Neural progenitor cell (in vitro differentiated cells): ENCODE data around the gene ATXN7L1. TPM values are rescaled to one million over a fixed set of nuclear protein-coding genes. Genes with fewer than 3 reads are reported as not detected.

Source experiments
- DNase-seq: peaks from one replicate; pipeline ENCODE4 v3.0.0-alpha.2; 2016; ENCODE audit warnings: low spot score
- H2AFZ ChIP-seq: fragments of 200-600 bp; sonication (generic); replicated peaks from 2 replicates; pipeline ENCODE4 v1.6.1; 2016; ENCODE audit warnings: antibody characterized with exemption
- H3F3A ChIP-seq: fragments of 200-600 bp; sonication (generic); 2 replicates; pipeline ENCODE4 v1.6.1; 2016; ENCODE audit warnings: antibody characterized with exemption, low read depth
- H3K27ac ChIP-seq: fragments of 200-600 bp; sonication (generic); 2 replicates; pipeline ENCODE4 v1.5.1; 2016; ENCODE audit warnings: mild to moderate bottlenecking
- H3K27me3 ChIP-seq: fragments of 200-600 bp; sonication (generic); 2 replicates; pipeline ENCODE4 v1.6.1; 2016; ENCODE audit warnings: mild to moderate bottlenecking, moderate library complexity
- H3K36me3 ChIP-seq: fragments of 200-600 bp; sonication (generic); 2 replicates; pipeline ENCODE4 v1.5.1; 2016
- H3K4me1 ChIP-seq: fragments of 200-600 bp; sonication (generic); 2 replicates; pipeline ENCODE4 v1.6.1; 2016; ENCODE audit warnings: mixed run types
- H3K4me2 ChIP-seq: fragments of 200-600 bp; sonication (generic); 2 replicates; pipeline ENCODE4 v1.6.1; 2016
- H3K4me3 ChIP-seq: fragments of 200-600 bp; sonication (generic); 2 replicates; pipeline ENCODE4 v1.5.1; 2016
- H3K79me2 ChIP-seq: fragments of 200-600 bp; sonication (generic); 2 replicates; pipeline ENCODE4 v1.6.1; 2016; ENCODE audit warnings: low read depth
- H3K9ac ChIP-seq: fragments of 200-600 bp; sonication (generic); 2 replicates; pipeline ENCODE4 v1.6.1; 2016
- H3K9me3 ChIP-seq: fragments of 200-600 bp; sonication (generic); 2 replicates; pipeline ENCODE4 v1.5.1; 2016; ENCODE audit warnings: low read depth
- H4K20me1 ChIP-seq: fragments of 200-600 bp; sonication (generic); 2 replicates; pipeline ENCODE4 v1.6.1; 2016; ENCODE audit warnings: low read depth
- H3K27ac Mint-ChIP-seq: 3 replicates; pipeline ENCODE4 v1.8.0; 2021; ENCODE audit warnings: mixed read lengths
- H3K27me3 Mint-ChIP-seq: 2 replicates; pipeline ENCODE4 v1.8.0; 2022; ENCODE audit warnings: low read depth, mild to moderate bottlenecking, inconsistent platforms, moderate library complexity, mixed read lengths; ENCODE audit not compliant: insufficient read depth
- H3K36me3 Mint-ChIP-seq: 3 replicates; pipeline ENCODE4 v1.8.0; 2021; ENCODE audit warnings: mixed read lengths
- H3K4me1 Mint-ChIP-seq: 3 replicates; pipeline ENCODE4 v1.8.0; 2021; ENCODE audit warnings: mixed read lengths
- H3K4me3 Mint-ChIP-seq: 3 replicates; pipeline ENCODE4 v1.8.0; 2021; ENCODE audit warnings: mild to moderate bottlenecking, moderate library complexity, mixed read lengths
- H3K9me3 Mint-ChIP-seq: 3 replicates; pipeline ENCODE4 v1.8.0; 2020; ENCODE audit warnings: mixed read lengths
- CTCF ChIP-seq: fragments of 200-600 bp; sonication (generic); IDR thresholded peaks from 2 replicates; pipeline ENCODE4 v1.5.1; 2017; ENCODE audit warnings: antibody characterized with exemption, mild to moderate bottlenecking
- EZH2 ChIP-seq: fragments of 200-600 bp; sonication (generic); IDR thresholded peaks from 2 replicates; pipeline ENCODE4 v1.6.1; 2017; ENCODE audit warnings: antibody characterized with exemption, mild to moderate bottlenecking, moderate library complexity
- EZH2phosphoT487 ChIP-seq: fragments of 200-600 bp; sonication (generic); IDR thresholded peaks from 2 replicates; pipeline ENCODE4 v1.6.1; 2017; ENCODE audit warnings: antibody characterized with exemption
- total RNA-seq: library from RNA; depleted of rRNA; stranded (reverse); fragments of >200 nt; gene quantifications from 2 replicates; pipeline ENCODE4 v1.2.3, GENCODE V29; 2015; ENCODE audit warnings: low replicate concordance

Gene ATXN7L1
- total RNA-seq, 1 donor from 2014 or later, result 5.9 TPM

- H3K27ac Mint-ChIP-seq, result no peak overlapping the region
Observed at GRCh38 chr7:105866102-105866801, 10.1 kb downstream of the ATXN7L1 start.

GRCh38 chr7:105863876-105864275 lies 12.5 kb downstream of the ATXN7L1 start:
- H3K4me2 ChIP-seq, result no peak overlapping the region
- H3F3A ChIP-seq, result no peaks in the 10 kb centered on the region
- no peaks in the 10 kb centered on the region for H3K27me3 ChIP-seq
- DNase-seq, result no peak
- no peak overlapping the region for H3K9ac ChIP-seq
- peaks cover 42% of the 10 kb centered on the region for H4K20me1 ChIP-seq
- no peak overlapping the region for H3K4me3 ChIP-seq
- H3K4me3 Mint-ChIP-seq, result no peak overlapping the region
- H3K27ac Mint-ChIP-seq, result no peak overlapping the region
- H3K36me3 ChIP-seq, result no peaks in the 10 kb centered on the region
- H3K4me1 ChIP-seq, result peaks cover 7% of the 10 kb centered on the region
- H2AFZ ChIP-seq, result no peak overlapping the region
- peaks cover 22% of the 10 kb centered on the region for H3K4me1 Mint-ChIP-seq
- peaks cover 25% of the 10 kb centered on the region for H3K79me2 ChIP-seq
- no peaks in the 10 kb centered on the region for H3K27me3 Mint-ChIP-seq
- no peaks in the 10 kb centered on the region for H3K9me3 Mint-ChIP-seq
- no peaks in the 10 kb centered on the region for H3K9me3 ChIP-seq
- TF ChIP-seq EZH2 (no peak), EZH2phosphoT487 (no peak), CTCF (no peak)
- H3K36me3 Mint-ChIP-seq, result peaks cover 5% of the 10 kb centered on the region
- no peak overlapping the region for H3K27ac ChIP-seq

More at GRCh38 chr7:105866102-105866801, 10.1 kb downstream of the ATXN7L1 start:
- no peak overlapping the region for H2AFZ ChIP-seq
- no peak overlapping the region for H3K9ac ChIP-seq
- no peak overlapping the region for H3K4me2 ChIP-seq
- H3K4me3 ChIP-seq, result no peak overlapping the region
- Mint-ChIP-seq H3K4me1 (peaks cover 20% of the 10 kb centered on the region), H3K4me3 (no peak overlapping the region), H3K9me3 (no peaks in the 10 kb centered on the region), H3K27me3 (no peaks in the 10 kb centered on the region), H3K36me3 (peaks cover 11% of the 10 kb centered on the region)
- peaks cover 36% of the 10 kb centered on the region for H4K20me1 ChIP-seq
- H3K36me3 ChIP-seq, result no peaks in the 10 kb centered on the region
- H3K79me2 ChIP-seq, result peaks cover 25% of the 10 kb centered on the region
- no peak for DNase-seq
- no peaks in the 10 kb centered on the region for H3K27me3 ChIP-seq
- TF ChIP-seq EZH2 (no peak), CTCF (no peak), EZH2phosphoT487 (no peak)
- H3F3A ChIP-seq, result no peaks in the 10 kb centered on the region
- no peaks in the 10 kb centered on the region for H3K9me3 ChIP-seq
- H3K4me1 ChIP-seq, result peaks cover 7% of the 10 kb centered on the region
- no peak overlapping the region for H3K27ac ChIP-seq

- Histone ChIP-seq H2AFZ (no peak overlapping the region), H3K9ac (no peak overlapping the region), H3F3A (no peaks in the 10 kb centered on the region), H3K27me3 (no peaks in the 10 kb centered on the region), H3K27ac (no peak overlapping the region), H3K9me3 (no peaks in the 10 kb centered on the region), H4K20me1 (peaks cover 46% of the 10 kb centered on the region), H3K36me3 (no peaks in the 10 kb centered on the region), H3K4me3 (no peak overlapping the region), H3K79me2 (peaks cover 25% of the 10 kb centered on the region), H3K4me1 (peaks cover 7% of the 10 kb centered on the region), H3K4me2 (no peak overlapping the region)
- TF ChIP-seq CTCF (no peak), EZH2 (no peak), EZH2phosphoT487 (no peak)
- Mint-ChIP-seq H3K4me1 (peaks cover 22% of the 10 kb centered on the region), H3K4me3 (no peak overlapping the region), H3K36me3 (peaks cover 5% of the 10 kb centered on the region), H3K9me3 (no peaks in the 10 kb centered on the region), H3K27ac (no peak overlapping the region), H3K27me3 (no peaks in the 10 kb centered on the region)
- DNase-seq, result no peak
Observed at GRCh38 chr7:105862770-105863169, 13.6 kb downstream of the ATXN7L1 start.
